Loucy (cell line): ENCODE measurements around the gene COL23A1.

Source experiments
- EZH2phosphoT487 ChIP-seq: fragments of 200-600 bp; IDR thresholded peaks from 2 replicates; pipeline ENCODE4 v1.6.1; 2018; ENCODE audit warnings: antibody characterized with exemption, mild to moderate bottlenecking, moderate library complexity, borderline replicate concordance
- TF ChIP-seq, protein P1 (sequence below): fragments of 200-600 bp; sonication (generic); conservative IDR thresholded peaks from 2 replicates; pipeline ENCODE4 v1.5.1; 2014; ENCODE audit warnings: mild to moderate bottlenecking, antibody characterized with exemption, low read length

DNA sequence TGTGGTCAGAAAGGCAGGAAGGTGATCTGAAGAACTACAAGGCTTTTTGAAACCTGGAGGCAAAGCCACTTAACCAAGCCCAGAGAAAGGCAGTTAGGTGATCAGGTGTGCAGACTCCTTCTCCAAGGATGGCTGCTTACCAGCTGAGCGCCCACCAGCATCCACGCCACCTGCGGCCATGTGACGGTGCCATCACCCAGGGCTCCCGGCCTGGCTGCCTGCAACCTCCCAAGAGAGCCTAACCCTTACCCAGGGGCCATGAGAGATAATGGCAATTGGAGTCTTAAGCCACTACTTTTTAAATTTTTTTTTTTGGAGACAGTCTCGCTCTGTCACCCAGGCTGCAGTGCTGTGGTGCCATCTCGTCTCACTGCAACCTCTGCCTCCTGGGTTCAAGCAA is 324.4 kb downstream of the COL23A1 start:
- TF ChIP-seq, protein P1, sequence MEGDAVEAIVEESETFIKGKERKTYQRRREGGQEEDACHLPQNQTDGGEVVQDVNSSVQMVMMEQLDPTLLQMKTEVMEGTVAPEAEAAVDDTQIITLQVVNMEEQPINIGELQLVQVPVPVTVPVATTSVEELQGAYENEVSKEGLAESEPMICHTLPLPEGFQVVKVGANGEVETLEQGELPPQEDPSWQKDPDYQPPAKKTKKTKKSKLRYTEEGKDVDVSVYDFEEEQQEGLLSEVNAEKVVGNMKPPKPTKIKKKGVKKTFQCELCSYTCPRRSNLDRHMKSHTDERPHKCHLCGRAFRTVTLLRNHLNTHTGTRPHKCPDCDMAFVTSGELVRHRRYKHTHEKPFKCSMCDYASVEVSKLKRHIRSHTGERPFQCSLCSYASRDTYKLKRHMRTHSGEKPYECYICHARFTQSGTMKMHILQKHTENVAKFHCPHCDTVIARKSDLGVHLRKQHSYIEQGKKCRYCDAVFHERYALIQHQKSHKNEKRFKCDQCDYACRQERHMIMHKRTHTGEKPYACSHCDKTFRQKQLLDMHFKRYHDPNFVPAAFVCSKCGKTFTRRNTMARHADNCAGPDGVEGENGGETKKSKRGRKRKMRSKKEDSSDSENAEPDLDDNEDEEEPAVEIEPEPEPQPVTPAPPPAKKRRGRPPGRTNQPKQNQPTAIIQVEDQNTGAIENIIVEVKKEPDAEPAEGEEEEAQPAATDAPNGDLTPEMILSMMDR = no peak
- no peak for TF ChIP-seq EZH2phosphoT487
